Spleen (tissue), 11 donors: Measurements from ENCODE around the gene LCP1. TPM values are rescaled to one million over a fixed set of nuclear protein-coding genes. Genes with fewer than 3 reads are reported as not detected.

Experiments used
- DNase-seq: peaks from one replicate; pipeline ENCODE4 v3.0.0-alpha.2; 2020
- H3K27ac ChIP-seq, 8 donors: fragments of 200-600 bp; sonication (generic) in 7 of 8; 1 replicate in 4 of 8; 2 replicates in 4 of 8; pipeline versions ENCODE4 v1.5.0 to v1.8.0; 2016 to 2021; ENCODE audit warnings: inconsistent platforms in 4 of 8, mild to moderate bottlenecking in 4 of 8, moderate library complexity in 1 of 8
- H3K27me3 ChIP-seq, 7 donors: fragments of 200-600 bp; sonication (generic) in 6 of 7; replicated peaks in 1 of 7; 1 replicate in 4 of 7; 2 replicates in 3 of 7; pipeline versions ENCODE4 v1.5.0 to v1.8.0; 2016 to 2021; ENCODE audit warnings: inconsistent platforms in 3 of 7, mild to moderate bottlenecking in 1 of 7
- H3K36me3 ChIP-seq, 6 donors: fragments of 200-600 bp; sonication (generic) in 5 of 6; 1 replicate in 4 of 6; 2 replicates in 2 of 6; pipeline versions ENCODE4 v1.5.0 to v1.8.0; 2016 to 2021; ENCODE audit warnings: inconsistent platforms in 2 of 6
- H3K4me1 ChIP-seq, 6 donors: fragments of 200-600 bp; sonication (generic) in 5 of 6; 1 replicate in 3 of 6; 2 replicates in 3 of 6; pipeline versions ENCODE4 v1.5.0 to v1.8.0; 2016 to 2021; ENCODE audit warnings: inconsistent platforms in 3 of 6
- H3K4me3 ChIP-seq, 8 donors: fragments of 200-600 bp; sonication (generic) in 7 of 8; 1 replicate in 4 of 8; 2 replicates in 4 of 8; pipeline versions ENCODE4 v1.5.0 to v1.8.0; 2016 to 2021; ENCODE audit warnings: inconsistent platforms in 4 of 8, mild to moderate bottlenecking in 4 of 8, moderate library complexity in 2 of 8
- H3K9me3 ChIP-seq, 8 donors: fragments of 200-600 bp; sonication (generic) in 7 of 8; 1 replicate in 4 of 8; 2 replicates in 4 of 8; pipeline versions ENCODE4 v1.5.0 to v1.8.0; 2016 to 2021; ENCODE audit warnings: inconsistent platforms in 4 of 8
- POLR2A ChIP-seq, 3 donors: fragments of 450-650 bp; IDR thresholded peaks; one replicate each; pipeline ENCODE4 v1.5.1; 2017; ENCODE audit warnings: antibody characterized with exemption in 3 of 3, mild to moderate bottlenecking in 1 of 3
- POLR2AphosphoS5 ChIP-seq, 3 donors: sonication (generic); formaldehyde crosslinking; IDR thresholded peaks; one replicate each; pipeline ENCODE4 v1.5.1; 2017; ENCODE audit warnings: antibody characterized with exemption in 3 of 3
- WGBS, 5 donors: extraction: QIAGEN DNeasy Blood & Tissue Kit in 3 of 5; methylation state at CpG; one replicate each; pipeline versions ENCODE4 v1.1.5 to v1.1.7; 2013 to 2018; 5-methylcytosine and 5-hydroxymethylcytosine counted together
- intact Hi-C: fragments of 100-400 bp; cut with DNase I; formaldehyde crosslinking; loops from one replicate; pipeline ENCODE4 v1.15.0; 2023; ENCODE audit warnings: low total_unique reads
- polyA plus RNA-seq, 3 donors: library from polyadenylated mRNA; stranded (reverse); fragments of 200-250 nt; gene quantifications; one replicate each; pipeline ENCODE4 v1.2.1, GENCODE V29; 2013
- total RNA-seq, 7 donors: library from RNA; depleted of rRNA in 3 of 7; stranded (reverse); fragments of >200 nt in 3 of 7; fragmentation: NEBNext Ultra II Directional in 4 of 7; extraction: Animal tissue kit (Norgen Biotek cat#: 25700) in 4 of 7; gene quantifications; one replicate each; pipeline versions ENCODE4 v1.1.0 to v1.2.1, GENCODE V29; 2016 to 2021
- TF ChIP-seq, protein P1 (sequence below), 11 experiments: fragments of 200-600 bp in 7 of 11; fragments of 450-650 bp in 4 of 11; sonication (generic) in 4 of 11; IDR thresholded peaks in 8 of 11; conservative IDR thresholded peaks in 3 of 11; 1 replicate in 7 of 11; 2 replicates in 4 of 11; pipeline versions ENCODE4 v1.4.0 to v1.8.0; 2016 to 2021; ENCODE audit warnings: antibody characterized with exemption in 11 of 11, inconsistent platforms in 4 of 11, mild to moderate bottlenecking in 1 of 11
- donor health status: healthy with polysubstance abuse.
- donor health status: DM: no; HTN: no; CAD: no; lungs with moderate emphysema.
- donor health status: DM: no; HTN: no; CAD: no.
- donor health status: Bipolar disorder and iron deficiency.
- donor health status: healthy.
- donor health status: DM: no; HTN: no; CAD: no.
- donor health status: DM: yes; HTN: yes; CAD: no.

The LCP1 gene
- total and polyA plus RNA-seq, 10 donors, result 155 to 968 (median 572) TPM

GRCh38 chr13:46085737-46086136 lies 96.2 kb downstream of the LCP1 start:
- no peak overlapping the region for H3K4me3 ChIP-seq
- intact Hi-C loops, result no loop called here
- peaks cover 0 to 10% (median 0%) of the 10 kb centered on the region in 7 donors for H3K27me3 ChIP-seq
- WGBS, 5 donors, result 91 to 98% (median 95%) methylated on average over 10 to 13 of the region's 13 CpGs
- no peaks in the 10 kb centered on the region for H3K36me3 ChIP-seq
- H3K9me3 ChIP-seq, result no peaks in the 10 kb centered on the region
- TF ChIP-seq POLR2A (IDR thresholded peaks at IDR 0.05), result no peak
- TF ChIP-seq, protein P1, sequence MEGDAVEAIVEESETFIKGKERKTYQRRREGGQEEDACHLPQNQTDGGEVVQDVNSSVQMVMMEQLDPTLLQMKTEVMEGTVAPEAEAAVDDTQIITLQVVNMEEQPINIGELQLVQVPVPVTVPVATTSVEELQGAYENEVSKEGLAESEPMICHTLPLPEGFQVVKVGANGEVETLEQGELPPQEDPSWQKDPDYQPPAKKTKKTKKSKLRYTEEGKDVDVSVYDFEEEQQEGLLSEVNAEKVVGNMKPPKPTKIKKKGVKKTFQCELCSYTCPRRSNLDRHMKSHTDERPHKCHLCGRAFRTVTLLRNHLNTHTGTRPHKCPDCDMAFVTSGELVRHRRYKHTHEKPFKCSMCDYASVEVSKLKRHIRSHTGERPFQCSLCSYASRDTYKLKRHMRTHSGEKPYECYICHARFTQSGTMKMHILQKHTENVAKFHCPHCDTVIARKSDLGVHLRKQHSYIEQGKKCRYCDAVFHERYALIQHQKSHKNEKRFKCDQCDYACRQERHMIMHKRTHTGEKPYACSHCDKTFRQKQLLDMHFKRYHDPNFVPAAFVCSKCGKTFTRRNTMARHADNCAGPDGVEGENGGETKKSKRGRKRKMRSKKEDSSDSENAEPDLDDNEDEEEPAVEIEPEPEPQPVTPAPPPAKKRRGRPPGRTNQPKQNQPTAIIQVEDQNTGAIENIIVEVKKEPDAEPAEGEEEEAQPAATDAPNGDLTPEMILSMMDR (IDR thresholded peaks at IDR 0.05 in 8 of 11, conservative IDR thresholded peaks at IDR 0.05 in 3 of 11), result no peak
- H3K4me1 ChIP-seq, result no peaks in the 10 kb centered on the region
- no peak for DNase-seq
- H3K27ac ChIP-seq, result no peak overlapping the region

DNA sequence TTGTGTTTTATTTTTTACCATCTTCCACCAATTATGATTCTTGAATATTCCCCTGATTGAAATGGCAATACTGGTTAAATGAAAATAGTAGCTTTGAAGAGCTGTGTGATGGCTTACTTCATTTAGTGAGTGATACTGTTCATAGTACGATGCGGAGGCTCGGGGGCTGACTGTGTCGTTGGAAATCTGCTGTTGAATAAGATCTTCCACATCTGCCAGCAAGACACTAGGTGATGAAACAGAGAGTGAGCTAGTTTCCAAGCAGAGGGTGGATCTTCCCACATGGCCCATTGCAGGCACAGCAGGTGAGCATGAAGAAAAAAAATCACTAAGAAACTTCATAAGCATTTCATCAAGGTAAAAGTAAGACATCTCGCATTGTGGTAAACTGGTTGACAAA lies 99.7 kb downstream of the LCP1 start:
- DNase-seq, result no peak
- no peak for TF ChIP-seq POLR2AphosphoS5 (IDR thresholded peaks at IDR 0.05)
- TF ChIP-seq, protein P1 (IDR thresholded peaks at IDR 0.05 in 8 of 11, conservative IDR thresholded peaks at IDR 0.05 in 3 of 11), result no peak
- WGBS, 5 donors, result 93 to 97% (median 95%) methylated on average over 5 of the region's 5 CpGs
- no peak overlapping the region for H3K27ac ChIP-seq
- H3K27me3 ChIP-seq, result peaks cover 0 to 7% (median 0%) of the 10 kb centered on the region in 7 donors
- no peak overlapping the region for H3K4me3 ChIP-seq
- H3K9me3 ChIP-seq, result no peaks in the 10 kb centered on the region
- intact Hi-C loops, result no loop called here
- no peaks in the 10 kb centered on the region for H3K36me3 ChIP-seq
- no peaks in the 10 kb centered on the region for H3K4me1 ChIP-seq

GRCh38 chr13:46079770-46080169 lies 102.2 kb downstream of the LCP1 start:
- Histone ChIP-seq H3K27me3 (no peaks in the 10 kb centered on the region), H3K9me3 (no peaks in the 10 kb centered on the region), H3K4me1 (no peaks in the 10 kb centered on the region), H3K36me3 (no peaks in the 10 kb centered on the region), H3K4me3 (no peak overlapping the region), H3K27ac (no peak overlapping the region)
- TF ChIP-seq POLR2A (IDR thresholded peaks at IDR 0.05) (no peak), POLR2AphosphoS5 (IDR thresholded peaks at IDR 0.05) (no peak)
- TF ChIP-seq, protein P1 (IDR thresholded peaks at IDR 0.05 in 8 of 11, conservative IDR thresholded peaks at IDR 0.05 in 3 of 11), result no peak
- intact Hi-C loops, result no loop called here
- 14 to 28% (median 22%) methylated on average over 2 of the region's 2 CpGs for WGBS, 5 donors
- DNase-seq, result no peak

GRCh38 chr13:46077265-46077664 lies 104.7 kb downstream of the LCP1 start:
- no peaks in the 10 kb centered on the region for H3K9me3 ChIP-seq
- H3K4me1 ChIP-seq, result no peaks in the 10 kb centered on the region
- no peaks in the 10 kb centered on the region for H3K36me3 ChIP-seq
- H3K27ac ChIP-seq, result no peak overlapping the region
- DNase-seq, result no peak
- H3K27me3 ChIP-seq, result no peaks in the 10 kb centered on the region
- H3K4me3 ChIP-seq, result no peak overlapping the region
- TF ChIP-seq POLR2A (IDR thresholded peaks at IDR 0.05) (no peak), POLR2AphosphoS5 (IDR thresholded peaks at IDR 0.05) (no peak)
- TF ChIP-seq, protein P1 (IDR thresholded peaks at IDR 0.05 in 8 of 11, conservative IDR thresholded peaks at IDR 0.05 in 3 of 11), result no peak
- intact Hi-C loops, result no loop called here
- WGBS, 5 donors, result 33 to 58% (median 43%) methylated on average over 1 of the region's 1 CpG
